Mesenchymal stem cell (in vitro differentiated cells and primary cell): Measurements from ENCODE around the gene TMEM106B. TPM values are rescaled to one million over a fixed set of nuclear protein-coding genes. Genes with fewer than 3 reads are reported as not detected.
"Not testable (repeated sequence)": the region's sequence is repeated elsewhere in the genome, so short reads cannot be mapped to it uniquely, and the experiment has no call there.

Source experiments
- DNase-seq: peaks from one replicate; pipeline ENCODE4 v3.0.0-alpha.2; 2013
- H2AFZ ChIP-seq: one replicate; pipeline ENCODE4 v1.6.1; 2013; ENCODE audit warnings: low read depth, mild to moderate bottlenecking, control low read depth, inconsistent platforms, low read length, moderate library complexity
- H2AK5ac ChIP-seq: 2 replicates; pipeline ENCODE4 v1.6.1; 2013; ENCODE audit warnings: low read length, moderate library complexity, mild to moderate bottlenecking, inconsistent platforms; ENCODE audit not compliant: severe bottlenecking
- H2BK120ac ChIP-seq: one replicate; pipeline ENCODE4 v1.6.1; 2013; ENCODE audit warnings: low read depth, mild to moderate bottlenecking, inconsistent platforms, low read length, moderate library complexity
- H2BK12ac ChIP-seq, 2 experiments: one replicate each; pipeline ENCODE4 v1.6.1; 2013; ENCODE audit warnings: inconsistent platforms in 2 of 2, low read length in 2 of 2, mild to moderate bottlenecking in 2 of 2, moderate library complexity in 2 of 2, control low read depth in 1 of 2
- H2BK15ac ChIP-seq: one replicate; pipeline ENCODE4 v1.6.1; 2013; ENCODE audit warnings: mild to moderate bottlenecking, low read depth, inconsistent platforms; ENCODE audit not compliant: poor library complexity, severe bottlenecking
- H2BK5ac ChIP-seq: 2 replicates; pipeline ENCODE4 v1.6.1; 2013; ENCODE audit warnings: low read depth, mild to moderate bottlenecking, low read length, control low read depth, inconsistent platforms; ENCODE audit not compliant: poor library complexity, severe bottlenecking
- H3K14ac ChIP-seq, 2 experiments: one replicate each; pipeline ENCODE4 v1.6.1; 2013; ENCODE audit warnings: inconsistent platforms in 2 of 2, low read length in 2 of 2, control low read depth in 1 of 2, mild to moderate bottlenecking in 1 of 2, moderate library complexity in 1 of 2
- H3K18ac ChIP-seq, 2 experiments: one replicate each; pipeline ENCODE4 v1.6.1; 2013; ENCODE audit warnings: inconsistent platforms in 2 of 2, low read length in 2 of 2, control low read depth in 1 of 2, low read depth in 1 of 2, mild to moderate bottlenecking in 1 of 2
- H3K23ac ChIP-seq, 2 experiments: one replicate each; pipeline ENCODE4 v1.6.1; 2013; ENCODE audit warnings: inconsistent platforms in 2 of 2, low read length in 2 of 2, mild to moderate bottlenecking in 2 of 2, moderate library complexity in 2 of 2, control low read depth in 1 of 2
- H3K27ac ChIP-seq: 2 replicates; pipeline ENCODE4 v1.5.1; 2013; ENCODE audit warnings: mild to moderate bottlenecking, moderate library complexity, low read length, control low read depth, inconsistent platforms; ENCODE audit not compliant: poor library complexity, severe bottlenecking
- H3K27me3 ChIP-seq, 2 experiments: 2 replicates each; pipeline versions ENCODE4 v1.6.1 to v1.7.0; 2013; ENCODE audit warnings: low read length in 2 of 2, mild to moderate bottlenecking in 2 of 2, moderate library complexity in 2 of 2, control low read depth in 1 of 2, inconsistent platforms in 1 of 2; ENCODE audit not compliant: control insufficient read depth in 1 of 2, insufficient read depth in 1 of 2
- H3K36me3 ChIP-seq, 2 experiments: 2 replicates each; pipeline versions ENCODE4 v1.6.1 to v1.7.0; 2013; ENCODE audit warnings: low read length in 2 of 2, control low read depth in 1 of 2, inconsistent platforms in 1 of 2, low read depth in 1 of 2, mild to moderate bottlenecking in 1 of 2; ENCODE audit not compliant: insufficient read depth in 2 of 2, control insufficient read depth in 1 of 2
- H3K4ac ChIP-seq, 2 experiments: one replicate each; pipeline ENCODE4 v1.6.1; 2013; ENCODE audit warnings: inconsistent platforms in 2 of 2, low read length in 2 of 2, mild to moderate bottlenecking in 2 of 2, moderate library complexity in 2 of 2, control low read depth in 1 of 2, low read depth in 1 of 2
- H3K4me1 ChIP-seq: 2 replicates; pipeline ENCODE4 v1.6.1; 2013; ENCODE audit warnings: low read depth, low read length, control low read depth; ENCODE audit not compliant: control insufficient read depth, insufficient read depth
- H3K4me2 ChIP-seq: 2 replicates; pipeline ENCODE4 v1.6.1; 2013; ENCODE audit warnings: low read length, mild to moderate bottlenecking, inconsistent platforms; ENCODE audit not compliant: poor library complexity, severe bottlenecking
- H3K4me3 ChIP-seq, 2 experiments: 2 replicates each; pipeline versions ENCODE4 v1.5.1 to v1.7.0; 2013; ENCODE audit warnings: low read length in 2 of 2, mild to moderate bottlenecking in 2 of 2, control low read depth in 1 of 2, low read depth in 1 of 2; ENCODE audit not compliant: insufficient read depth in 1 of 2
- H3K79me1 ChIP-seq: replicated peaks from 2 replicates; pipeline ENCODE4 v1.6.1; 2013; ENCODE audit warnings: mild to moderate bottlenecking, control low read depth, low read length, inconsistent platforms; ENCODE audit not compliant: poor library complexity, severe bottlenecking
- H3K9ac ChIP-seq: 2 replicates; pipeline ENCODE4 v1.7.0; 2013; ENCODE audit warnings: mild to moderate bottlenecking, low read length, moderate library complexity
- H3K9me3 ChIP-seq: 2 replicates; pipeline ENCODE4 v1.7.0; 2013; ENCODE audit warnings: mild to moderate bottlenecking, low read length; ENCODE audit not compliant: control insufficient read depth
- H4K8ac ChIP-seq: one replicate; pipeline ENCODE4 v1.6.1; 2013; ENCODE audit warnings: inconsistent platforms, mild to moderate bottlenecking, low read length, moderate library complexity
- H4K91ac ChIP-seq: one replicate; pipeline ENCODE4 v1.6.1; 2013; ENCODE audit warnings: mild to moderate bottlenecking, low read length, inconsistent platforms
- WGBS: methylation state at CpG from one replicate; pipeline ENCODE4 v1.1.7; 2013; ENCODE audit warnings: mixed read lengths; 5-methylcytosine and 5-hydroxymethylcytosine counted together
- polyA plus RNA-seq, 2 experiments: library from polyadenylated mRNA; stranded (reverse); fragments of 200-250 nt; gene quantifications; one replicate each; pipeline ENCODE4 v1.2.3, GENCODE V29; 2013

The TMEM106B gene
- 37.8 TPM for polyA plus RNA-seq (2013, experiment 1 of 2)
- 40.9 TPM for polyA plus RNA-seq (2013, experiment 2 of 2)

- peak within 1 kb of the TSS; percentile 95 for H2BK120ac ChIP-seq
- peak; percentile 95 for DNase-seq
- WGBS: under 1% methylated on average over 62 of the region's 62 CpGs
- peak within 1 kb of the TSS in 1 of 2 experiments; percentile 61 for H2BK12ac ChIP-seq
- peak within 1 kb of the TSS; percentile 73 for H2BK15ac ChIP-seq
- peak within 1 kb of the TSS; percentile 57 to 96 for H3K4ac ChIP-seq
- H3K27ac ChIP-seq: peak within 1 kb of the TSS; percentile 65
- peak within 1 kb of the TSS; percentile 95 for H3K4me2 ChIP-seq
- H3K14ac ChIP-seq: peak within 1 kb of the TSS in 1 of 2 experiments; percentile 93
- peak within 1 kb of the TSS; percentile 91 to 94 for H3K4me3 ChIP-seq
- H3K27me3 ChIP-seq: peaks cover 0 to 3% of the 10 kb centered on the region in 2 experiments
- H4K91ac ChIP-seq: peak within 1 kb of the TSS; percentile 96
- peak within 1 kb of the TSS; percentile 90 for H4K8ac ChIP-seq
- peak within 1 kb of the TSS; percentile 91 to 95 for H3K18ac ChIP-seq
- peak within 1 kb of the TSS; percentile 97 for H2BK5ac ChIP-seq
- peak within 1 kb of the TSS; percentile 97 for H3K9ac ChIP-seq
- H3K9me3 ChIP-seq: no peaks in the 10 kb centered on the region
- peak within 1 kb of the TSS; percentile 100 for H2AFZ ChIP-seq
- peak within 1 kb of the TSS; percentile 88 for H2AK5ac ChIP-seq
- no peaks in the 10 kb centered on the region for H3K4me1 ChIP-seq
- peak within 1 kb of the TSS in 1 of 2 experiments; percentile 95 for H3K23ac ChIP-seq
- peaks cover 13% of the 10 kb centered on the region for H3K79me1 ChIP-seq
- peaks cover 0 to 10% of the 10 kb centered on the region in 2 experiments for H3K36me3 ChIP-seq
Observed at GRCh38 chr7:12211054-12211710, at the start of gene TMEM106B. Gene TMEM106B (plus strand): TSS chr7:12211294. CDS start chr7:12214811, 3,517 bp downstream.

- H2BK120ac ChIP-seq: no peak overlapping the region
- no peak overlapping the region for H3K4me3 ChIP-seq
- H2BK5ac ChIP-seq: no peak overlapping the region
- no peak overlapping the region for H4K91ac ChIP-seq
- no peak overlapping the region for H2BK12ac ChIP-seq
- H3K79me1 ChIP-seq: no peaks in the 10 kb centered on the region
- H4K8ac ChIP-seq: no peak overlapping the region
- H2AFZ ChIP-seq: no peak overlapping the region
- H3K4me2 ChIP-seq: no peak overlapping the region
- peak; percentile 55 for DNase-seq
- no peak overlapping the region for H2AK5ac ChIP-seq
- 50% methylated on average over 3 of the region's 5 CpGs for WGBS
- H3K23ac ChIP-seq: no peak overlapping the region
- H2BK15ac ChIP-seq: no peak overlapping the region
- H3K27ac ChIP-seq: no peak overlapping the region
- no peaks in the 10 kb centered on the region for H3K36me3 ChIP-seq
- H3K9ac ChIP-seq: no peak overlapping the region
- no peaks in the 10 kb centered on the region for H3K27me3 ChIP-seq
- H3K14ac ChIP-seq: no peak overlapping the region
- H3K9me3 ChIP-seq: no peaks in the 10 kb centered on the region
- no peak overlapping the region for H3K18ac ChIP-seq
- H3K4me1 ChIP-seq: no peaks in the 10 kb centered on the region
- no peak overlapping the region for H3K4ac ChIP-seq
Observed at GRCh38 chr7:12162415-12163113, 48.5 kb upstream of the TMEM106B start.

DNA sequence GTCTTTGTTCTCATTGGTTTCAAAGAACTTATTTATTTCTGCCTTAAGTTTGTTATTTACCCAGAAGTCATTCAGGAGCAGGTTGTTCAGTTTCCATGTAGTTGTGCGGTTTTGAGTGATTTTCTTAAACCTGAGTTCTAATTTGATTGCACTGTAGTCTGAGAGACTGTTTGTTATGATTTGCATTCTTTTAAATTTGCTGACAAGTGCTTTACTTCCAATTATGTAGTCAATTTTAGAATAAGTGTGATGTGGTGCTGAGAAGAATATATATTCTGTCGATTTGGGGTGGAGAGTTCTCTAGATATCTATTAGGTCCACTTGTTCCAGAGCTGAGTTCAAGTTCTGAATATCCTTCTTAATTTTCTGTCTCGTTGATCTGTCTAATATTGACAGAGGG is 43.0 kb upstream of the TMEM106B start:
- H3K9me3 ChIP-seq, H2BK5ac ChIP-seq, H2BK15ac ChIP-seq, H4K8ac ChIP-seq, H3K23ac ChIP-seq, H3K4ac ChIP-seq, H3K4me2 ChIP-seq, H3K79me1 ChIP-seq, H3K36me3 ChIP-seq, H2AFZ ChIP-seq, H3K9ac ChIP-seq, H3K14ac ChIP-seq, H2BK12ac ChIP-seq, H3K4me3 ChIP-seq, H3K4me1 ChIP-seq, H3K27me3 ChIP-seq, H3K27ac ChIP-seq, H4K91ac ChIP-seq, H2BK120ac ChIP-seq, DNase-seq, H3K18ac ChIP-seq, H2AK5ac ChIP-seq: not testable (repeated sequence)
- 87% methylated on average over 3 of the region's 3 CpGs for WGBS
